Breast epithelium (tissue), 4 donors: ENCODE data around the gene SLC39A11. TPM values are rescaled to one million over a fixed set of nuclear protein-coding genes. Genes with fewer than 3 reads are reported as not detected.

Experiments used
- DNase-seq, 2 donors: peaks; one replicate each; pipeline ENCODE4 v3.0.0-alpha.2; 2019; ENCODE audit warnings: low spot score in 2 of 2
- H3K27ac ChIP-seq, 2 donors: fragments of 200-600 bp; sonication (generic) in 1 of 2; one replicate each; pipeline ENCODE4 v1.5.1; 2016 to 2019; ENCODE audit warnings: mild to moderate bottlenecking in 1 of 2
- H3K27me3 ChIP-seq, 2 donors: fragments of 200-600 bp; sonication (generic) in 1 of 2; one replicate each; pipeline versions ENCODE4 v1.5.1 to v1.6.0; 2017 to 2019; ENCODE audit warnings: control low read depth in 1 of 2, mild to moderate bottlenecking in 1 of 2
- H3K36me3 ChIP-seq: fragments of 200-600 bp; one replicate; pipeline ENCODE4 v1.5.1; 2019
- H3K4me1 ChIP-seq, 2 donors: fragments of 200-600 bp; sonication (generic); one replicate each; pipeline ENCODE4 v1.5.1; 2016 to 2019; ENCODE audit warnings: control low read depth in 1 of 2
- H3K4me3 ChIP-seq, 3 donors: fragments of 200-600 bp; sonication (generic); 1 replicate in 2 of 3; 2 replicates in 1 of 3; pipeline ENCODE4 v1.5.1; 2016 to 2019; ENCODE audit warnings: mild to moderate bottlenecking in 3 of 3, moderate library complexity in 2 of 3
- H3K9me3 ChIP-seq, 2 donors: fragments of 200-600 bp; sonication (generic) in 1 of 2; one replicate each; pipeline ENCODE4 v1.5.1; 2016 to 2019; ENCODE audit warnings: control low read depth in 1 of 2
- POLR2A ChIP-seq: fragments of 450-650 bp; IDR thresholded peaks from one replicate; pipeline ENCODE4 v1.6.1; 2016; ENCODE audit warnings: antibody characterized with exemption, mild to moderate bottlenecking, moderate library complexity
- POLR2AphosphoS5 ChIP-seq, 3 donors: sonication (generic); formaldehyde crosslinking; IDR thresholded peaks; one replicate each; pipeline ENCODE4 v1.6.1; 2017; ENCODE audit warnings: antibody characterized with exemption in 3 of 3
- intact Hi-C: fragments of 100-400 bp; cut with DNase I; formaldehyde crosslinking; loops from one replicate; pipeline ENCODE4 v1.15.1; 2023; ENCODE audit warnings: low total_unique reads
- total RNA-seq, 3 donors: library from RNA; depleted of rRNA; stranded (reverse); fragments of >200 nt; gene quantifications; one replicate each; pipeline ENCODE4 v1.1.0, GENCODE V29; 2016
- TF ChIP-seq, protein P1 (sequence below), 3 donors: fragments of 450-650 bp; IDR thresholded peaks; one replicate each; pipeline ENCODE4 v1.5.1; 2016 to 2017; ENCODE audit warnings: antibody characterized with exemption in 3 of 3, mild to moderate bottlenecking in 3 of 3, moderate library complexity in 3 of 3

SLC39A11 gene
- total RNA-seq, 3 donors from 2014 or later, result 31.8 to 54.6 (median 47.0) TPM

DNA sequence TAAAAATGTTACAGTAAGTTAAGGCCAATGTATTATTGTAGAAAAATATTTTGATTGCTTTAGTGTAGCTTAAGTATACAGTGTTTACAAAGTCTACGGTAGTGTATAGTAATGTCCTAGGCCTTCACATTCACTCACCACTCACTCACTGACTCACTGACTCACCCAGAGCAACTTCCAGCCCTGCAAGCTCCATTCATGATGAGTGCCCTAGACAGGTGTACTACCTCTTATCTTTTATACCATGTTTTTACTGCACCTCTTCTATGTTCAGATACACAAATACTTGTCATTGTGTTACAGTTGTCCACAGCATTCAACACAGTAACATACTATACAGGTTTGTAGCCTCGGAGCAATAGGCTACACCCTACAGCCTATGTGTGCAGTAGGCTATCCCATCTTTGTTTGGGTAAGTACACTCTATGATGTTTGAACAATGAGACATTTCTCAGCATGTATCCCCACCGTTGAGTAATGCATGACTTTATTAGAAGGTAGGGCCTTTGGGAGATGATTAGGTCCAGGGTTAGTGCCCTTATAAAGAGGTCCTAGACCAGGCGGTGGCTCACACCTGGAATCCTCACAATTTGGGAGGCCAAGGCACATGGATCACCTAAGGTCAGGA, 117.8 kb downstream of the SLC39A11 start:
- no peak for DNase-seq
- no peak overlapping the region for H3K4me3 ChIP-seq
- TF ChIP-seq POLR2AphosphoS5 (IDR thresholded peaks at IDR 0.05) (no peak), POLR2A (no peak)
- TF ChIP-seq, protein P1, sequence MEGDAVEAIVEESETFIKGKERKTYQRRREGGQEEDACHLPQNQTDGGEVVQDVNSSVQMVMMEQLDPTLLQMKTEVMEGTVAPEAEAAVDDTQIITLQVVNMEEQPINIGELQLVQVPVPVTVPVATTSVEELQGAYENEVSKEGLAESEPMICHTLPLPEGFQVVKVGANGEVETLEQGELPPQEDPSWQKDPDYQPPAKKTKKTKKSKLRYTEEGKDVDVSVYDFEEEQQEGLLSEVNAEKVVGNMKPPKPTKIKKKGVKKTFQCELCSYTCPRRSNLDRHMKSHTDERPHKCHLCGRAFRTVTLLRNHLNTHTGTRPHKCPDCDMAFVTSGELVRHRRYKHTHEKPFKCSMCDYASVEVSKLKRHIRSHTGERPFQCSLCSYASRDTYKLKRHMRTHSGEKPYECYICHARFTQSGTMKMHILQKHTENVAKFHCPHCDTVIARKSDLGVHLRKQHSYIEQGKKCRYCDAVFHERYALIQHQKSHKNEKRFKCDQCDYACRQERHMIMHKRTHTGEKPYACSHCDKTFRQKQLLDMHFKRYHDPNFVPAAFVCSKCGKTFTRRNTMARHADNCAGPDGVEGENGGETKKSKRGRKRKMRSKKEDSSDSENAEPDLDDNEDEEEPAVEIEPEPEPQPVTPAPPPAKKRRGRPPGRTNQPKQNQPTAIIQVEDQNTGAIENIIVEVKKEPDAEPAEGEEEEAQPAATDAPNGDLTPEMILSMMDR (IDR thresholded peaks at IDR 0.05), result no peak
- intact Hi-C loops, result no loop called here
- no peaks in the 10 kb centered on the region for H3K9me3 ChIP-seq
- no peaks in the 10 kb centered on the region for H3K36me3 ChIP-seq
- peaks cover 0 to 8% of the 10 kb centered on the region in 2 donors for H3K4me1 ChIP-seq
- H3K27me3 ChIP-seq, result no peaks in the 10 kb centered on the region
- H3K27ac ChIP-seq, result no peak overlapping the region

DNA sequence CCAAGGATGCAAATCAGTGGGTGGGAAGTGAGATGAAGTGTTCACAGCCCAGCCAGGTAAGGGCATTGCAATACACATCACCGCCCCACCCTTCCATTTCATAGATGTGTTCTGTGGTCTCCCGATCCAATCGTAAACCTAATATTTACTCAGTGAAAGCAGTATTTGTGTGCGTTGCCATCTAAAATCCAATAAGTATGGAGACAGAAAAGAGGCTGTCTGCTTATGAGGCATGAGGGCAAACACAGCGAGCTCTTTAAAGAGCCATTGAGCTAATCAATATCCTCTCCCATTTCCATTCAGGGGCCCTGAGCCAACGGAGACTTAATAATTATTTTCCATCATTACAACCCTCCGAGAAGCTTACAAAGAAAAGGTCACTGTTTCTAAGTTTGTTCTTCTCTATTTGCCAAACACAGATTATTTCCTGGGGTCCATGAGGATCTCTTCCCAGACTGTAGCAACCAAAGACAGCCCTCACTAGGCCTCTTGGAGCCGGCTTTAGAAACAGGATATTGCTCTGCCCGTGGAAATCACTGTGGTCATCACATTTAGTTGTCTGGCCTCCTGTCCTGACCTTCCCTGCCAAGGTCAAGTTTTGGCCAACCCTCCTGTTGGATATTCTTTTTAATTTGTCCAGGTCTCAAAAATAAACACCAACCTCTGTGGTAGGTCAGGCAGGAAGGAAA, 120.1 kb downstream of the SLC39A11 start:
- Histone ChIP-seq H3K27ac (no peak overlapping the region), H3K27me3 (no peaks in the 10 kb centered on the region), H3K4me1 (peaks cover 0 to 4% of the 10 kb centered on the region in 2 donors), H3K36me3 (no peaks in the 10 kb centered on the region), H3K9me3 (no peaks in the 10 kb centered on the region), H3K4me3 (no peak overlapping the region)
- DNase-seq, result no peak
- intact Hi-C loops, result no loop called here
- TF ChIP-seq POLR2A (no peak), POLR2AphosphoS5 (IDR thresholded peaks at IDR 0.05) (no peak)
- TF ChIP-seq, protein P1 (IDR thresholded peaks at IDR 0.05), result no peak

DNA sequence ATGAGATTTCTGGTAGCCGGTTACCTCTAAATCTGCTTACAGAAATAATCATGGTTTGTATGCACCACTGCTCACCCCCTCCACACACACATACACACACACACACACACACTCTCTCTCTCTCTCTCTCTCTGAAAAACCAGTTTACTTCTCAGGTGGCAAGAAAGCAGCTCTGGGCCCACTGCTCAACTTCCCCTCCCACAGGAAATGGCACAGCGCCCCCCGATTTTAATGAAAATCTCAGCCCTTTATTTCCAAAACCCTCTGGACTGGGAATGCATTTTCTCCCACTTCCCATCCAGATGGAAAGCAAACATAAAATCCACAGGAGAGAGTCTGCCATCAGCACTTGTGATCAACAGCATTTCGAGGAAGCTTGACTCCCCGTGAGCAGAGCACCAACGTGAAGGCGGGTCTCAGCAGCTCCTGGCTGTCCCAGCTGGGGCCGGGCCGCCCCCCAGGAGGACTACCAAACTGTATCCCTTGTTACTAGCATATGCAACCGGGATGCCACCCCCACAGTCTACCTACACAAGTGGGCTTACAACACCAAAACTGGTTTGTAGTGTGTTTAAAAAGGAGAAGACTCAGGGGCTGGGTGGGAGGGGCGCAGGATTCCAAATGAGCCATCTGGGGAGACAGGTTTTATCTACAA, 121.1 kb downstream of the SLC39A11 start:
- H3K36me3 ChIP-seq, result no peaks in the 10 kb centered on the region
- TF ChIP-seq, protein P1 (IDR thresholded peaks at IDR 0.05), result no peak
- TF ChIP-seq POLR2A, result no peak
- no peak for TF ChIP-seq POLR2AphosphoS5 (IDR thresholded peaks at IDR 0.05)
- no peak overlapping the region for H3K27ac ChIP-seq
- no peak for DNase-seq
- no peaks in the 10 kb centered on the region for H3K4me1 ChIP-seq
- intact Hi-C loops, result no loop called here
- H3K9me3 ChIP-seq, result no peaks in the 10 kb centered on the region
- H3K4me3 ChIP-seq, result no peak overlapping the region
- no peaks in the 10 kb centered on the region for H3K27me3 ChIP-seq

DNA sequence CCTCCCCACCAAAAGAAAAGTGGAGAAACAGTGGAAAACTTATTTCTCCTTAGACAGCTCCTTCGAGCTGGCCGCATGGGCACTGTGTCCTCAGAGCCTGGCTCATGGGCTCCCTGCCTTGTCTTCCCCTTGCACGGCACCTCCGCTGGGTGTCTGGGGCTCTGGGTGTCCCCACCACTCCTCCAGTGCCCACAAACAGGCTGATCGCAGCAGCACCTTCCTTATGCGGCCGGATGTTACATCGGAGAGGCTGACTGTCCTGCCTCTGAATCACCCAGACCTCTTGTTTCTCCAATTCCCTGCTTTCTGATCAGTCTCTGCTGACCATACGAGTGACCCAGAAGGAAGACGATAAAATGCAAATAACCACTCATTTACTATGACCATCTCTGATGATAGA, 121.7 kb downstream of the SLC39A11 start:
- TF ChIP-seq POLR2AphosphoS5 (IDR thresholded peaks at IDR 0.05) (no peak), POLR2A (no peak)
- TF ChIP-seq, protein P1 (IDR thresholded peaks at IDR 0.05), result no peak
- Histone ChIP-seq H3K9me3 (no peaks in the 10 kb centered on the region), H3K27ac (no peak overlapping the region), H3K27me3 (no peaks in the 10 kb centered on the region), H3K4me3 (no peak overlapping the region), H3K4me1 (no peaks in the 10 kb centered on the region), H3K36me3 (no peaks in the 10 kb centered on the region)
- no peak for DNase-seq
- intact Hi-C loops, result no loop called here

DNA sequence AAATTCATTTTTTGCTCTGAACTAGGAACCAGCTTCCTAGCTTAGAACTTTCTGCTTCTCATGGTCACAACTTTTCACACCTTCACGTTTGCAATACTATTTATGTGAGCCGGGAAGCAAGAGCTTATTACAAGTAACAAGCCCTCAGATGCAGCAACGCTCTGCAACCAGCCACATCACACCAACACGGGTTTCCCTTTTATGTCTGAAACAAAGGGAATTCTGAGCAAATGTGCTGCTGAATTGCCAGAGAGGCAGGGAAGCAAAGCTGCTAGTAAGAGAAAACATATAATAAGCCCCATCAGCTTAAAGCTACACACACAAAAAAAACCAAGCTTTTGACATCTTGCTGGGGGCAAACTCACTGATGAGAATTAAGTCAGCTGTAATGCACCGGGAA, 122.2 kb downstream of the SLC39A11 start:
- intact Hi-C loops, result no loop called here
- Histone ChIP-seq H3K9me3 (no peaks in the 10 kb centered on the region), H3K27ac (no peak overlapping the region), H3K27me3 (no peaks in the 10 kb centered on the region), H3K4me1 (no peaks in the 10 kb centered on the region), H3K4me3 (no peak overlapping the region), H3K36me3 (no peaks in the 10 kb centered on the region)
- DNase-seq, result no peak
- no peak for TF ChIP-seq POLR2A
